Muscle layer of colon (tissue), 2 donors: ENCODE data around the gene ANO9.
"Not testable (repeated sequence)": the region's sequence is repeated elsewhere in the genome, so short reads cannot be mapped to it uniquely, and the experiment has no call there.

Experiments
- H3K27ac ChIP-seq: one replicate; pipeline ENCODE4 v1.7.0; 2013; ENCODE audit warnings: low read depth, mild to moderate bottlenecking, low read length, moderate library complexity
- H3K27me3 ChIP-seq, 2 donors: one replicate each; pipeline ENCODE4 v1.7.0; 2013; ENCODE audit warnings: low read length in 2 of 2, mild to moderate bottlenecking in 2 of 2; ENCODE audit not compliant: insufficient read depth in 2 of 2, control insufficient read depth in 1 of 2
- H3K36me3 ChIP-seq: one replicate; pipeline ENCODE4 v1.7.0; 2013; ENCODE audit warnings: mild to moderate bottlenecking, low read length; ENCODE audit not compliant: insufficient read depth
- H3K4me1 ChIP-seq: one replicate; pipeline ENCODE4 v1.7.0; 2013; ENCODE audit warnings: mild to moderate bottlenecking, low read length; ENCODE audit not compliant: insufficient read depth
- H3K4me3 ChIP-seq, 2 donors: one replicate each; pipeline ENCODE4 v1.7.0; 2013; ENCODE audit warnings: low read length in 2 of 2, low read depth in 1 of 2, mild to moderate bottlenecking in 1 of 2, moderate library complexity in 1 of 2
- H3K9ac ChIP-seq: one replicate; pipeline ENCODE4 v1.7.0; 2013; ENCODE audit warnings: low read length
- H3K9me3 ChIP-seq: one replicate; pipeline ENCODE4 v1.7.0; 2013; ENCODE audit warnings: mild to moderate bottlenecking, low read length
- donor health status: abdominal sarcoma.
- donor health status: Adenocarcinoma of cecum.

The ANO9 gene

GRCh38 chr11:439315-440064 lies 2.3 kb downstream of the ANO9 start:
- Histone ChIP-seq H3K27me3 (peaks cover 0 to 19% of the 10 kb centered on the region in 2 donors), H3K9ac (no peak overlapping the region)

GRCh38 chr11:438101-438844 lies 3.5 kb downstream of the ANO9 start:
- no peaks in the 10 kb centered on the region for H3K9me3 ChIP-seq
- no peaks in the 10 kb centered on the region for H3K36me3 ChIP-seq
- H3K4me3 ChIP-seq, result no peak overlapping the region
- H3K4me1 ChIP-seq, result no peaks in the 10 kb centered on the region
- H3K27ac ChIP-seq, result no peak overlapping the region
- peaks cover 0 to 19% of the 10 kb centered on the region in 2 donors for H3K27me3 ChIP-seq
- H3K9ac ChIP-seq, result no peak overlapping the region

More at GRCh38 chr11:439315-440064, 2.3 kb downstream of the ANO9 start:
- no peaks in the 10 kb centered on the region for H3K4me1 ChIP-seq
- H3K36me3 ChIP-seq, result no peaks in the 10 kb centered on the region
- no peaks in the 10 kb centered on the region for H3K9me3 ChIP-seq
- H3K27ac ChIP-seq, result no peak overlapping the region
- H3K4me3 ChIP-seq, result no peak overlapping the region

GRCh38 chr11:437228-437870 lies 4.5 kb downstream of the ANO9 start:
- H3K36me3 ChIP-seq, result no peaks in the 10 kb centered on the region
- peaks cover 0 to 17% of the 10 kb centered on the region in 2 donors for H3K27me3 ChIP-seq
- no peaks in the 10 kb centered on the region for H3K4me1 ChIP-seq
- H3K4me3 ChIP-seq, result no peak overlapping the region
- H3K9ac ChIP-seq, result no peak overlapping the region
- H3K9me3 ChIP-seq, result no peaks in the 10 kb centered on the region
- H3K27ac ChIP-seq, result no peak overlapping the region

GRCh38 chr11:434999-435740 lies 6.6 kb downstream of the ANO9 start:
- H3K9me3 ChIP-seq, H3K9ac ChIP-seq, H3K27me3 ChIP-seq, H3K4me3 ChIP-seq, H3K36me3 ChIP-seq, H3K4me1 ChIP-seq, H3K27ac ChIP-seq: not testable (repeated sequence)

- Histone ChIP-seq H3K27ac (no peak overlapping the region), H3K4me1 (no peaks in the 10 kb centered on the region), H3K36me3 (no peaks in the 10 kb centered on the region)
Measured at GRCh38 chr11:434496-434895, 7.3 kb downstream of the ANO9 start.

GRCh38 chr11:433641-434040 lies 8.2 kb downstream of the ANO9 start:
- H3K9ac ChIP-seq, result no peak overlapping the region
- peaks cover 0 to 4% of the 10 kb centered on the region in 2 donors for H3K27me3 ChIP-seq

More at GRCh38 chr11:434496-434895, 7.3 kb downstream of the ANO9 start:
- Histone ChIP-seq H3K4me3 (no peak overlapping the region), H3K9ac (no peak overlapping the region), H3K27me3 (peaks cover 0 to 4% of the 10 kb centered on the region in 2 donors), H3K9me3 (no peaks in the 10 kb centered on the region)

GRCh38 chr11:433111-433510 lies 8.7 kb downstream of the ANO9 start:
- Histone ChIP-seq H3K4me1 (no peaks in the 10 kb centered on the region), H3K4me3 (no peak overlapping the region), H3K36me3 (no peaks in the 10 kb centered on the region), H3K27ac (no peak overlapping the region), H3K27me3 (peaks cover 0 to 4% of the 10 kb centered on the region in 2 donors), H3K9ac (no peak overlapping the region), H3K9me3 (no peaks in the 10 kb centered on the region)

More at GRCh38 chr11:433641-434040, 8.2 kb downstream of the ANO9 start:
- Histone ChIP-seq H3K4me1 (no peaks in the 10 kb centered on the region), H3K9me3 (no peaks in the 10 kb centered on the region), H3K4me3 (no peak overlapping the region), H3K27ac (no peak overlapping the region), H3K36me3 (no peaks in the 10 kb centered on the region)

GRCh38 chr11:432501-433100 lies 9.2 kb downstream of the ANO9 start:
- Histone ChIP-seq H3K4me3 (no peak overlapping the region), H3K9me3 (no peaks in the 10 kb centered on the region), H3K4me1 (no peaks in the 10 kb centered on the region), H3K27ac (no peak overlapping the region), H3K36me3 (no peaks in the 10 kb centered on the region), H3K9ac (no peak overlapping the region), H3K27me3 (peaks cover 0 to 4% of the 10 kb centered on the region in 2 donors)

- H3K36me3 ChIP-seq, result no peaks in the 10 kb centered on the region
- no peak overlapping the region for H3K9ac ChIP-seq
- no peaks in the 10 kb centered on the region for H3K9me3 ChIP-seq
- no peaks in the 10 kb centered on the region for H3K4me1 ChIP-seq
- H3K4me3 ChIP-seq, result no peak overlapping the region
- H3K27me3 ChIP-seq, result peaks cover 0 to 4% of the 10 kb centered on the region in 2 donors
- H3K27ac ChIP-seq, result no peak overlapping the region
Measured at GRCh38 chr11:431921-432320, 9.9 kb downstream of the ANO9 start.

- Histone ChIP-seq H3K27ac (no peak overlapping the region), H3K36me3 (no peaks in the 10 kb centered on the region), H3K9me3 (no peaks in the 10 kb centered on the region), H3K4me1 (no peaks in the 10 kb centered on the region), H3K4me3 (no peak overlapping the region), H3K27me3 (peaks cover 0 to 4% of the 10 kb centered on the region in 2 donors), H3K9ac (no peak overlapping the region)
Measured at GRCh38 chr11:429931-430456, 11.8 kb downstream of the ANO9 start.
